Upper lobe of left lung (tissue), 4 donors: Measurements from ENCODE around the gene BRPF1.

Experiments used
- POLR2AphosphoS5 ChIP-seq, 2 donors: sonication (generic); formaldehyde crosslinking; IDR thresholded peaks; one replicate each; pipeline ENCODE4 v1.5.1; 2017; ENCODE audit warnings: antibody characterized with exemption in 2 of 2
- TF ChIP-seq, protein P1 (sequence below), 6 experiments: fragments of 450-650 bp in 4 of 6; fragments of 200-600 bp in 2 of 6; sonication (generic) in 2 of 6; IDR thresholded peaks; one replicate each; pipeline ENCODE4 v1.5.1; 2016 to 2019; ENCODE audit warnings: antibody characterized with exemption in 6 of 6

GRCh38 chr3:9686050-9686550, 45.4 kb upstream of the BRPF1 start:
- TF ChIP-seq, protein P1, sequence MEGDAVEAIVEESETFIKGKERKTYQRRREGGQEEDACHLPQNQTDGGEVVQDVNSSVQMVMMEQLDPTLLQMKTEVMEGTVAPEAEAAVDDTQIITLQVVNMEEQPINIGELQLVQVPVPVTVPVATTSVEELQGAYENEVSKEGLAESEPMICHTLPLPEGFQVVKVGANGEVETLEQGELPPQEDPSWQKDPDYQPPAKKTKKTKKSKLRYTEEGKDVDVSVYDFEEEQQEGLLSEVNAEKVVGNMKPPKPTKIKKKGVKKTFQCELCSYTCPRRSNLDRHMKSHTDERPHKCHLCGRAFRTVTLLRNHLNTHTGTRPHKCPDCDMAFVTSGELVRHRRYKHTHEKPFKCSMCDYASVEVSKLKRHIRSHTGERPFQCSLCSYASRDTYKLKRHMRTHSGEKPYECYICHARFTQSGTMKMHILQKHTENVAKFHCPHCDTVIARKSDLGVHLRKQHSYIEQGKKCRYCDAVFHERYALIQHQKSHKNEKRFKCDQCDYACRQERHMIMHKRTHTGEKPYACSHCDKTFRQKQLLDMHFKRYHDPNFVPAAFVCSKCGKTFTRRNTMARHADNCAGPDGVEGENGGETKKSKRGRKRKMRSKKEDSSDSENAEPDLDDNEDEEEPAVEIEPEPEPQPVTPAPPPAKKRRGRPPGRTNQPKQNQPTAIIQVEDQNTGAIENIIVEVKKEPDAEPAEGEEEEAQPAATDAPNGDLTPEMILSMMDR (IDR thresholded peaks at IDR 0.05), result no peak
- TF ChIP-seq POLR2AphosphoS5 (IDR thresholded peaks at IDR 0.05), result no peak
